ENCODE data around the gene RAB40C. TPM values are rescaled to one million over a fixed set of nuclear protein-coding genes. Genes with fewer than 3 reads are reported as not detected.

The RAB40C gene
- total RNA-seq, 1 experiment from 2014 or later: 19.1 TPM

DNA sequence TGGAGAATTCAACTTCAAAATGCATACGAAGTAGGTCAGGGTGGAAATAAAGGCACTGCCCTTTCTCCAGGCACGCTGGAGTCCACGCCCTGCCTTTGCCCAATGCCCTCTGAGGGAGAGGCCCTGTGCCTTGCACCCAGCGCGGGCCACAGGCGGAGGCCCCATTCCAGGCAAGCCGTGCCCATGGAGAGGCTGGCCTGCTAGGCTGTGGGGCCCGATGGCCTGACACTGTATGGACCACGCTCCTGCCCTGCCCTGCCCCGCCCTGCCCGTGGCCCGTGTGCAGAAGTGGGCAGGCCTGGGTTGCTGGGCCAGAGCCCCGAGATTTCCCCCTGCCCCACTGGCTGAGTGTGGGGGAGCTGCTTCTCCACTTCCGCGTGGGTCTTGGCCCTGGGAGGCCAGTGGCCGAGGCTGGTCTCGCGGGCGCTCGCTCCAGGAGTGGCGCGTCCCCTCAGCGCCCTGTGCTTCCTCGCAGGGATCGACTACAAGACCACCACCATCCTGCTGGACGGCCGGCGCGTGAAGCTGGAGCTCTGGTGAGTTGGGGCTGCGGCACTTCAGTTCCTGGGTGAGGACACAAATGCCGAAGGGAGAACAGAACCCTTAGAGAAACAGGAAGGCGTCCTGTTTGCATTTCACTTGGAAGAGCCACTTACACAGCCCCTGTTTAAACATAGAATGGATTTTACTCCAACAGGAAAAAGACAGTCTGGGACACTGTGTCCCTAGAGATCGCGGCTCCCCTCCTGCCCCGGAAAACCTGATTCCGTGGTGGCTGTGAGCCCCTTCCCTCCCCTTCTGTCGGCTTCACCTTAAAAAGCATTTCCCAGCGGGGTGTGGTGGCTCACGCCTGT, 27.1 kb downstream of the RAB40C start:
- Histone ChIP-seq H3K9me3 (no peaks in the 10 kb centered on the region), H3K4me1 (no peaks in the 10 kb centered on the region), H3K27me3 (replicated peaks; ENCODE audit: control insufficient read depth, insufficient read depth, low read length) (no peaks in the 10 kb centered on the region), H3K4me3 (ENCODE audit: low read depth, low read length) (no peak overlapping the region), H3K36me3 (ENCODE audit: control insufficient read depth, insufficient read depth, low read length) (no peaks in the 10 kb centered on the region; the same call in 1 of the 2 replicates)
- H3K36me3 Mint-ChIP-seq (ENCODE audit: insufficient read depth, unreplicated experiment): peaks cover 5% of the 10 kb centered on the region
- H3K4me1 Mint-ChIP-seq (ENCODE audit: low read depth, unreplicated experiment): no peaks in the 10 kb centered on the region
- no peak for DNase-seq
- ChIA-PET CTCF (no interaction called here), POLR2A (no interaction called here)
- intact Hi-C loops (cut with micrococcal nuclease; ENCODE audit: unreplicated experiment): no loop called here
- no peak for TF ChIP-seq CTCF (IDR thresholded peaks at IDR 0.05; ENCODE audit: insufficient read depth in 1 of 2, low read depth in 1 of 2, low read length in 1 of 2, severe bottlenecking in 1 of 2, unreplicated experiment in 1 of 2)
- no peak overlapping the region for H3K4me3 Mint-ChIP-seq (ENCODE audit: unreplicated experiment)
- no TSS peak for BruUV-seq (replicated peaks)
- no peaks in the 10 kb centered on the region for H3K27me3 Mint-ChIP-seq (ENCODE audit: insufficient read depth, unreplicated experiment)
- H3K27ac Mint-ChIP-seq (ENCODE audit: unreplicated experiment): no peak overlapping the region
- H3K9me3 Mint-ChIP-seq (ENCODE audit: unreplicated experiment): no peaks in the 10 kb centered on the region

- H3K9me3 ChIP-seq: no peaks in the 10 kb centered on the region
- no peak for TF ChIP-seq CTCF (IDR thresholded peaks at IDR 0.05; ENCODE audit: insufficient read depth in 1 of 2, low read depth in 1 of 2, low read length in 1 of 2, severe bottlenecking in 1 of 2, unreplicated experiment in 1 of 2)
- H3K27me3 ChIP-seq (replicated peaks; ENCODE audit: control insufficient read depth, insufficient read depth, low read length): no peaks in the 10 kb centered on the region
- Mint-ChIP-seq H3K27me3 (ENCODE audit: insufficient read depth, unreplicated experiment) (no peaks in the 10 kb centered on the region), H3K9me3 (ENCODE audit: unreplicated experiment) (no peaks in the 10 kb centered on the region), H3K4me3 (ENCODE audit: unreplicated experiment) (no peak overlapping the region), H3K4me1 (ENCODE audit: low read depth, unreplicated experiment) (no peaks in the 10 kb centered on the region), H3K27ac (ENCODE audit: unreplicated experiment) (no peak overlapping the region), H3K36me3 (ENCODE audit: insufficient read depth, unreplicated experiment) (peaks cover 5% of the 10 kb centered on the region)
- H3K4me1 ChIP-seq: no peaks in the 10 kb centered on the region
- no peaks in the 10 kb centered on the region; the same call in 1 of the 2 replicates for H3K36me3 ChIP-seq (ENCODE audit: control insufficient read depth, insufficient read depth, low read length)
- ChIA-PET CTCF (no interaction called here), POLR2A (no interaction called here)
- DNase-seq: no peak
- H3K4me3 ChIP-seq (ENCODE audit: low read depth, low read length): no peak overlapping the region
- intact Hi-C loops (cut with micrococcal nuclease; ENCODE audit: unreplicated experiment): no loop called here
- no TSS peak for BruUV-seq (replicated peaks)
These were observed 28.0 kb downstream of the RAB40C start for GRCh38 chr16:617855-618254.

DNA sequence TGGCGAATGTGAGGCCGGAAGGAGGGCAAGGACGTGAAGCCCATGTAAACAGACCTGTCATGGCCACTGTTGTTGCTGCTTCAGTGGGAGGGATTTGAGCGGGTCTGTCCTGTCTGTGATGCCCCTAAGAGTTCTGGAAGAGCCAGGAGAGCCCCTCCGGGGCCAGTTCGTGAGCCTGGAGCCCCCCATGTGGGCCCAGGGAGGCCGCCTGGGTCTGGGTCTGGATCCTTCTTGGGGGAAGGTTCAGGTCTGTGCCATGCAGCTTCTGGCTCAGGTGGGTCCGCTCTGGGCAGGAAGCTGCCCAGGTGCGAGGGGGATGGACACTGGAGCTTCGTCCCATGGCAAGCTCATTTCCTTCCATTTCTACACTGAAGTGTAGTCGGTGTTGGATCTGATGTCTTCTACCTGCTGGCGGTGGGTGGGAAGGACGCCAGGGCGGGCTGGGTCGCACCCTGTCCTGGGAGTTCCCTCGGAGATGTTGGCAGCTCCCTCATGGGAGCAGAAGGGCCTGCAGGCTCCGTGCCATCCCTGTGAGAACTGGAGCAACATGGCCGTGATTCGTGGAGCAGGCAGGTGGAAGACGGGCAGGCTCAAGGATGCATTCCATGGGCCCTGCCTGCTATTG, 29.7 kb downstream of the RAB40C start:
- POLR2A ChIA-PET: no interaction called here
- DNase-seq: no peak
- Mint-ChIP-seq H3K36me3 (ENCODE audit: insufficient read depth, unreplicated experiment) (peaks cover 5% of the 10 kb centered on the region), H3K9me3 (ENCODE audit: unreplicated experiment) (no peaks in the 10 kb centered on the region), H3K27ac (ENCODE audit: unreplicated experiment) (no peak overlapping the region), H3K4me3 (ENCODE audit: unreplicated experiment) (no peak overlapping the region), H3K27me3 (ENCODE audit: insufficient read depth, unreplicated experiment) (no peaks in the 10 kb centered on the region), H3K4me1 (ENCODE audit: low read depth, unreplicated experiment) (no peaks in the 10 kb centered on the region)
- H3K27me3 ChIP-seq (replicated peaks; ENCODE audit: control insufficient read depth, insufficient read depth, low read length): no peaks in the 10 kb centered on the region
- TF ChIP-seq CTCF (IDR thresholded peaks at IDR 0.05; ENCODE audit: insufficient read depth in 1 of 2, low read depth in 1 of 2, low read length in 1 of 2, severe bottlenecking in 1 of 2, unreplicated experiment in 1 of 2): no peak
- no TSS peak for BruUV-seq (replicated peaks)
- intact Hi-C loops (cut with micrococcal nuclease; ENCODE audit: unreplicated experiment): no loop called here
- H3K4me1 ChIP-seq: no peaks in the 10 kb centered on the region
- H3K4me3 ChIP-seq (ENCODE audit: low read depth, low read length): no peak overlapping the region
- H3K36me3 ChIP-seq (ENCODE audit: control insufficient read depth, insufficient read depth, low read length): no peaks in the 10 kb centered on the region
- no peaks in the 10 kb centered on the region for H3K9me3 ChIP-seq
- CTCF ChIA-PET: no interaction called here

All from Caco-2 (cell line).